Skeletal muscle satellite cell (primary cell): ENCODE results near the gene ZFP14. TPM values are rescaled to one million over a fixed set of nuclear protein-coding genes. Genes with fewer than 3 reads are reported as not detected.

Source experiments
- H3K27me3 ChIP-seq: 2 replicates; pipeline ENCODE4 v1.7.0; 2013; ENCODE audit warnings: low read length; ENCODE audit not compliant: control insufficient read depth, insufficient read depth
- H3K36me3 ChIP-seq: 2 replicates; pipeline ENCODE4 v1.7.0; 2013; ENCODE audit warnings: mild to moderate bottlenecking, control low read depth, low read length; ENCODE audit not compliant: insufficient read depth
- H3K4me1 ChIP-seq: 2 replicates; pipeline ENCODE4 v1.7.0; 2013; ENCODE audit warnings: low read length; ENCODE audit not compliant: control insufficient read depth, insufficient read depth
- H3K4me2 ChIP-seq: 2 replicates; pipeline ENCODE4 v1.7.0; 2013; ENCODE audit warnings: mild to moderate bottlenecking, low read length
- H3K4me3 ChIP-seq: 2 replicates; pipeline ENCODE4 v1.7.0; 2013; ENCODE audit warnings: low read length
- H3K9ac ChIP-seq: 2 replicates; pipeline ENCODE4 v1.7.0; 2013; ENCODE audit warnings: mild to moderate bottlenecking, low read depth, low read length, moderate library complexity
- H3K9me3 ChIP-seq: replicated peaks from 2 replicates; pipeline ENCODE4 v1.7.0; 2013; ENCODE audit warnings: mild to moderate bottlenecking, control low read depth, low read length
- total RNA-seq: library from RNA; depleted of rRNA; stranded (reverse); fragments of >200 nt; gene quantifications from 2 replicates; pipeline ENCODE4 v1.2.3, GENCODE V29; 2012; rRNA removed

The ZFP14 gene
- total RNA-seq: 1.3 and 2.8 TPM in 2 replicates

DNA sequence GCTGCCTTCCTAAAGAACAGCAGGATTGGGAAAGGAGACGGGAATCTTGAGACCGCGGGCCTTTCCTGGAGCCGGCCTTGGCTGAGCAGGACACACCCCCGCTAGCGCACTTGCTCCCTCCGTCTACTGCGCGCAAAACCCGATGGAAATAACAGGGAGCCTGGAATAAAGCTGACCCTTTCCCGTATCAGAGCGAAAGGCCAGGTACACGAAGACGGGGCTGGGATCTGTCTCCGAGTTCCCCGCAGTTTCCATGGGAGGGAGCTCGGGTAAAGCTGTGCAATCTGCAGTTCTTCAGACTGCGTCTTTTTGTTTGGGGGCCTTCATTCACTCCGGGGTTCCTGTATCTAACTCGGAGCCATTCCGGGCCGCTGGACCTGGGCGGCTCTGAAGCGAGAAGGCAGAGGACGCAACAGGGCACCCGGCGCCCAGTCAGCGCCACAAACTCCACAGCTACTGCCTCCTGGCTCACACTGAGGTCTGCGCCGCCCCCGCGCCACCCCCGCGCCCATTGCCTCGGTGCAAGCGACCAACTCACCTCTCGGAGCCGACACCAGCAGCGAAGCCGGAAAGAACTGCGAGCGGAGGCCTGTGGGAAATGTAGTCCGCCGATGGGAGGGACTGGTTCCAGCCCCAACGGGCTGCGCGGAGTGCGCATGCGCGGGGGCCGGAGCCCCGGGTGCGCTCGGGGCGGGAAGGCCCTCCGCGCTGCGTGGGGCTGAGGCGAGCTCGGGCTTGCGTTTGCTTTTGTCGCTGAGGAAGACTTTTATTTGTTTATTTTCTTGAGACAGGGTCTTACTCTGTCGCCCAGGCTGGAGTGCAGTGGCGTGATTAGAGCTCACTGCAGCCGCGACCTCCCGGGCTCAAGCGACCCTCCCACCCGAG lies at the start of gene ZFP14:
Gene ZFP14, minus strand, starts transcription at position 577 of the 885 bp plus-strand sequence. CDS start 11,309 bp downstream, outside the sequence.
- no peaks in the 10 kb centered on the region for H3K36me3 ChIP-seq
- H3K4me2 ChIP-seq: peak within 1 kb of the TSS; percentile 76
- H3K4me1 ChIP-seq: peaks cover 12% of the 10 kb centered on the region
- H3K9me3 ChIP-seq: no peaks in the 10 kb centered on the region
- H3K27me3 ChIP-seq: no peaks in the 10 kb centered on the region
- peak within 1 kb of the TSS; percentile 80 for H3K4me3 ChIP-seq
- H3K9ac ChIP-seq: peak within 1 kb of the TSS; percentile 89

DNA sequence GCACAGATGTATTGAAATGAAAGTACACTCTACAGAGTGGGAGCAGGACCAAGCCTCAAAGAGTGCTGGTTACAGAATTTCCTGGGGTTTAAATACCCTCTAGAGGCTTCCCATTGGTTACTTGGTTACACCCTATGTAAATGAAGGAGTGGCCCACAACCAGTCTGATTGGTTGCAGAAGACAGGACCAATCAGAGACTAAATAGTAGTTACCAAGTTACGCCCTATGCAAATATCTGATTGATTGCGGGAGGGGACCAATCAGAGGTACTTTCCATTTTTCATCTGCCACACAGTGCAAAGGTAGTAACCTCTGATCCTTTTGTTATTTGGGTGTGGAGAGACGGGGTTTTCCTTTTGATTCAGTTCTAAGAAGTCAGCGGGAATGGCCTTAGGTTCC lies 44.9 kb upstream of the ZFP14 start:
- H3K9ac ChIP-seq: no peak overlapping the region
- no peaks in the 10 kb centered on the region for H3K36me3 ChIP-seq
- H3K9me3 ChIP-seq: peaks cover 4% of the 10 kb centered on the region
- no peak overlapping the region for H3K4me3 ChIP-seq
- H3K4me1 ChIP-seq: peaks cover 7% of the 10 kb centered on the region
- H3K4me2 ChIP-seq: no peak overlapping the region
- H3K27me3 ChIP-seq: no peaks in the 10 kb centered on the region

DNA sequence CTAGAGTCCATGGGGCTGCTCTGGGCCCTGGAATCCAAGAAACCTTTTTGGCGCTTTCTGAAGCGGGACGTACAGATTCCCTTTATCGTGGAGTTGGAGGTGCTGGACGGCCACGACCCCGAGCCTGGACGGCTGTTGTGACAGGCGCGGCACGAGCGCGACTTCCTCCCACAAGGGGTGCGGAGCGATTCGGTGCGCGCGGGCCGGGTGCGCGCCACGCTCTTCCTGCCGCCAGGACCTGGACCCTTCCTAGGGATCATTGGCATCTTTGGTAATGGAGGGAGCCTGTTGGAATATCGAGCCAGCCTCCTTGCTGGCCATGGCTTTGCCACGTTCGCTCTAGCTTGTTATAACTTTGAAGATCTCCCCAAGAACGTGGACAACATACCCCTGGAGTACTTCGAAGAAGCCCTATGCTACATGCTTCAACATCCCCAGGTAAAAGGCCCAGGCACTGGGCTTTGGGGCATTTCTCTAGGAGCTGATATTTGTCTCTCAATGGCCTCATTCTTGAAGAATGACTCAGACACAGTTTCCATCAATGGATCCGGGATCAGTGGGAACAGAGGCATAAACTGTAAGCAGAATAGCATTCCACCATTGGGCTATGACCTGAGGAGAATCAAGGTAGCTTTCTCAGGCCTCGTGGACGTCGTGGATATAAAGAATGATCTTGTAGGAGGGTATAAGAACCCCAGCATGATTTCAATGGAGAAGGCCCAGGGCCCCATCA lies 42.9 kb upstream of the ZFP14 start:
- H3K27me3 ChIP-seq: no peaks in the 10 kb centered on the region
- H3K9ac ChIP-seq: peak overlapping the region; percentile 54
- H3K36me3 ChIP-seq: peaks cover 3% of the 10 kb centered on the region
- peaks cover 9% of the 10 kb centered on the region for H3K9me3 ChIP-seq
- H3K4me1 ChIP-seq: peaks cover 17% of the 10 kb centered on the region
- H3K4me3 ChIP-seq: peak overlapping the region; percentile 71
- H3K4me2 ChIP-seq: peak overlapping the region; percentile 87

DNA sequence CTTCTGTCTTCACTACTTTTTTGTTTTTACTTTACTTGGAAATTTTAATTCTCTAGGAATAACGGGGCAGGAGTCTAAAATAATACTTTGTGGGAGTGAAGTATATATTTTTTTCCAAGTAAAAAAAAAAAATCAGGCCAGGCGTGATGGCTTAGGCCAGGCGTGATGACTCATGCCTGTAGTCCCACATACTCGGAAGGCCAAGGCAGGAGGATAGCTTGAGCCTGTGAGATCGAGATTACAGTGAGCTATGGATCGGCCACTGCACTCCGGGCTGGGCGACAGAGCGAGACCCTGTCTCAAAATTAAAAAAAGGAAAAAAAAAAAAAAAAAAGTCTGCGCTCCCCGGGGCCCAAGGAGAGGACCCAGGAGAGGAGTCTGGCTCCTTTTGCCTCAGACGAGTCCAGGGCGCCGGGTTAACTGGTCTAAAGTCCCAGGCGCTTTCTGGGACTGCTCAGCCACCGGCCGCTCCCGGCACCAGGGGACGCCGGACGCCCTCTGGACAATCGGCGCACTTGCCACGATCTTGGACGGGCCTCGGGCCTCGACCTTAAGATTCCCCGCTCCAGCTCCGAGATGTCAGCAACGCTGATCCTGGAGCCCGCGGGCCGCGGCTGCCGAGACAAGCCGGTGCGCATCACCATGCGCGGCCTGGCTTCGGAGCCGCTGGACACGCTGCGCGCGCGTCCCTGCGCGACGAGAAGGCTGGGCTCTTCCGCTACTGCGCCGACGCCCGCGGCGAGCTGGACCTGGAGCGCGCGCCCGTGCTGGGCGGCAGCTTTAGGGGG lies 42.2 kb upstream of the ZFP14 start:
- Histone ChIP-seq H3K4me3 (peak overlapping the region; percentile 71), H3K27me3 (no peaks in the 10 kb centered on the region), H3K4me1 (peaks cover 17% of the 10 kb centered on the region), H3K9ac (peak overlapping the region; percentile 54), H3K4me2 (peak overlapping the region; percentile 87), H3K9me3 (peaks cover 9% of the 10 kb centered on the region), H3K36me3 (peaks cover 3% of the 10 kb centered on the region)

DNA sequence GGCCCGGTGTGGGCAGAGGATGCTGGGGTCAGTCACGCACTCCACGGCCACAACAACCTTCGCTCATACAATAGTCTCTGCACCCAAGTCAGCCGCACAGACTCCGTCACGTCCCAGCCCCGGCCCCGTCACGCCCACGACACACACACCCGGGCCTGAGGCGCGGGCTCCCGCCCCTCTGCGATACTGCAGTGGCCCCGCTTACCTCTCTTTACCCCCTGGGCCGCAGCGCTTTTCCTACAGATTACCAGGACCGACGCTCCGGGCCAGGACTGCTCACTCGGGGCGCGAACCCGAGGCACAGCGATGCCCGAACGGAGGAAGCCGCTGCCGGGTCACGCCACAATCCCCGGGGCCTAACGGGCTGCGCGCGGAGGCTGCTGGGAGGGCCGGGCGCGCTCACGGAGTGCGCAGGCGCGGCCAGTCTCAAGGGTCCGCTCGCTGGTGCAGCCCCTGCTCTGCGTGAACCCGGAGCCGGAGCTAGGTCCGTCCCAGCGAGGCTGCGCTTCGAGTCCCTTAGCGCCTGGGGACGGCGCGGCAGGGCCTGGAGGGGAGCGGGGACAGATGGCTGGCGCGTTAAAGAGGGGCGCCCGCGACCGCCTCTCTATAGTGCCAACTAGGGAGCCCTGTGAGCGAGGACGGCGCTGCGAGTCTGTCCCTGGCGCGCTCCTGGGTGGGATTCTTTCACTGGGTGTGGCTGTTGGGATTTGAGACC lies 39.4 kb upstream of the ZFP14 start, which contains the start of gene ZFP82:
Gene ZFP82, minus strand, starts transcription at position 358 of the 715 bp plus-strand sequence. CDS start 8,855 bp downstream, outside the sequence.
- Histone ChIP-seq H3K27me3 (no peaks in the 10 kb centered on the region), H3K9ac (peak within 1 kb of the TSS; percentile 90), H3K4me1 (peaks cover 17% of the 10 kb centered on the region), H3K4me3 (peak within 1 kb of the TSS; percentile 78), H3K4me2 (peak within 1 kb of the TSS; percentile 84), H3K9me3 (peaks cover 6% of the 10 kb centered on the region), H3K36me3 (peaks cover 3% of the 10 kb centered on the region)

DNA sequence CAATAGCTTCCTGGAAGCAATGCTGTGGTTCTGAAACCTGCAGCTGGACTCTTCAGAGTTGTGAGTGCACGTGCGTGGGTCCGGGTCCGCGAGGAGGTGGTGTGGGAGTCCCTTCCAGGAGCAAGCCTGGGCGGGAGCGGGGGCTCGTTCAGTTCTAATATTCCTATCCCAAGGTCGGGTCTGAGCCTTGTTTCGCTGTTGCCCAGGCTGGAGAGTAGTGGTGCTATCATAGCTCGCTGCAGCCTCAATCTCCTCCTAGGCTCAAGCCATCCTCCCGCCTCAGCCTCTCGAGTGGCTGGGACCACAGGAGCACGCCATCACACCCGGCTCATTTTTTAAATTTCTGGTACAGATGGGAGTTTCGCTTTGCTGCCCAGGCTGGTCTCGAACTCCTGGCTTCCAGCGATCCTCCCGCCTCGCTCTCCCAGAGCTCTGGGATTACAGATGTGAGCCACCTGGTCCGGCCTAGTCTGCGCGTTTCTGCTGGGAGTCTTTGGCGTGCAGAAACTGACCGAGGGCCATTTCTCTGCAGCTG lies 38.8 kb upstream of the ZFP14 start:
- peaks cover 7% of the 10 kb centered on the region for H3K36me3 ChIP-seq
- H3K27me3 ChIP-seq: no peaks in the 10 kb centered on the region
- peak overlapping the region; percentile 90 for H3K9ac ChIP-seq
- peaks cover 17% of the 10 kb centered on the region for H3K4me1 ChIP-seq
- H3K9me3 ChIP-seq: peaks cover 6% of the 10 kb centered on the region
- peak overlapping the region; percentile 84 for H3K4me2 ChIP-seq
- H3K4me3 ChIP-seq: peak overlapping the region; percentile 78

DNA sequence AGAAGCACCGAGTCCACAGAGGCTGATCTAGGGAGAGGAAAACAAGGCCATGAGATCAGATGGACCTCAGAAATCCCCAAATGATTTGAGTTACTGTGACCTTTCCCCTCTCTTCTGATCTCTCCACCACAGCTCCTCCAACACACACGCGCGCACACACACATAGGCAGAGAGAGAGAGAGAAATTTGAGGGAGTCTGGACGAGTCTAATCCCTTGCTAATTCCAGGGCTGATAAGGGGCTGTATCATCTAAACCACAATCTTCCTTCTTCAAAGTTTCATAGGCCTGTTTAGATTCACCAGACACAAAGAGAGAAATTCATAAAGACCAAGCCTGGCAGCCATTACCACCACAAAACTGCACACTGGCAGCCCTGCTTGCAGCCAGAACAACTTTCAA lies 30.8 kb upstream of the ZFP14 start:
- Histone ChIP-seq H3K36me3 (peaks cover 55% of the 10 kb centered on the region), H3K27me3 (no peaks in the 10 kb centered on the region), H3K4me2 (no peak overlapping the region), H3K9ac (no peak overlapping the region), H3K4me1 (no peaks in the 10 kb centered on the region), H3K4me3 (no peak overlapping the region), H3K9me3 (peaks cover 8% of the 10 kb centered on the region)

DNA sequence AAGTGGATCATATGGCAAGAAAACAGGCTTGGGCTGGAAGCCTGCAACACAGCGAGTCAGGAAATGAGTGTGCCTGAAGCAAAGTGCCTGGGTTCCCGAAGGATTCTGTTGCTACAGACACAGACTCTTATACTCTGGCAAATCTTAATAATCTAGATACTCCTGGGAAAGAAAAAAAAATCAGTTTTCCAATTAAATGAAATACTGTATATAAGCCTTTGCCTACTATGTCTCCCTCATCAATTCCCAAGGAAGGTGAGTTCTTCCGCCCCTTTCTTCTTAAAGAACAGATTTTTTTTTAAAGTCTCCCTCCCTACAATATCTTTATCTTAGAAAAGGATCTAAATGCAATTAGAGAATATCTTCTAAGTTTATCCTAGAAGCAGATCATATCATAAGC lies 29.1 kb upstream of the ZFP14 start:
- no peak overlapping the region for H3K4me2 ChIP-seq
- H3K4me1 ChIP-seq: no peaks in the 10 kb centered on the region
- H3K27me3 ChIP-seq: no peaks in the 10 kb centered on the region
- peaks cover 8% of the 10 kb centered on the region for H3K9me3 ChIP-seq
- no peak overlapping the region for H3K4me3 ChIP-seq
- no peak overlapping the region for H3K9ac ChIP-seq
- H3K36me3 ChIP-seq: peaks cover 67% of the 10 kb centered on the region

DNA sequence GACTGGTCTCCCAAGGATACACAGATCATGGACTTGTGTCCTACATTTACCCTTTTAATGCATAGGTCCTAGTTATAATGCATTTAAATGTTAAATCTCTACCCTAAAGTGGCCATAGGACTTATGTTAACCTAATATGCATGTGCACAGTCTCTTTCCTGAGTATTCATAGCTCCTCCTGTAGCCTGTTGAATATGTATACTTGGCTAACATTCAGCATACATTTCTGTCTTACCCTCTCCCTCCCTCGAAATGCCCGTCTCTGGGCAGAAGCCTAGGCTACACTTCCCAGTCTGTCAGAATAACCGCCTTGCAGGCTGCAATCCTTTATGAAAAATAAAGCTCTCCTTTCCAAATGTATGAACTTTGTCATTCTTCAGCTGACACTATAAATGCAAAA lies 25.5 kb upstream of the ZFP14 start:
- H3K4me1 ChIP-seq: no peaks in the 10 kb centered on the region
- no peaks in the 10 kb centered on the region for H3K27me3 ChIP-seq
- H3K9ac ChIP-seq: no peak overlapping the region
- H3K4me2 ChIP-seq: no peak overlapping the region
- peaks cover 78% of the 10 kb centered on the region for H3K36me3 ChIP-seq
- H3K4me3 ChIP-seq: no peak overlapping the region
- peaks cover 8% of the 10 kb centered on the region for H3K9me3 ChIP-seq

DNA sequence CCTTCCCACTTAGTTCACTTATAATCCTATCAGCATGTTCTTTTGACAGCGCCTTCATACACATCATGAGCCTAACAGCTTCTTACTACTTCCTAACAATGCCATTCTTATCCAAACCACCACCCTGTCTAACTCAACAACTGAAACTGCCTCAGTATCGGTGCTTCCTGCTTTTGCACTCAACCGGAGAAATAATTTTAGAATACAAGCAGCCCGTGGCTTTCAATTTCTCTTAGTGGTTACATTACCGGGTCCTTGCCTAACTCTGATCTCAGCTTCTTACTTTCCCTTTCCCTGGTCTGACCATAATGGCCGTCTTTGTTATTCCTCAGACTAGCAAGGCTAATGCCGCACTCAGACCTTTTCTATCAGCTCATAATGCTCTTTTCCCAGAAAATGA lies 22.5 kb upstream of the ZFP14 start:
- no peak overlapping the region for H3K4me2 ChIP-seq
- no peaks in the 10 kb centered on the region for H3K9me3 ChIP-seq
- H3K27me3 ChIP-seq: no peaks in the 10 kb centered on the region
- no peak overlapping the region for H3K9ac ChIP-seq
- H3K4me3 ChIP-seq: no peak overlapping the region
- H3K36me3 ChIP-seq: peaks cover 69% of the 10 kb centered on the region
- H3K4me1 ChIP-seq: no peaks in the 10 kb centered on the region
